Activated effector memory CD4-positive, alpha-beta T cell treated with anti-CD3 and anti-CD28 coated beads, Interleukin-2, amount 50 U/mL, for 16 hours (primary cell): ENCODE results near the gene GNRH2.
"Not testable (repeated sequence)": the region's sequence is repeated elsewhere in the genome, so short reads cannot be mapped to it uniquely, and the experiment has no call there.

Experiments
- DNase-seq: peaks from one replicate; pipeline ENCODE4 v3.0.0-alpha.2; 2020

Gene GNRH2, protein sequence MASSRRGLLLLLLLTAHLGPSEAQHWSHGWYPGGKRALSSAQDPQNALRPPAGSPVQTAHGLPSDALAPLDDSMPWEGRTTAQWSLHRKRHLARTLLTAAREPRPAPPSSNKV

DNA sequence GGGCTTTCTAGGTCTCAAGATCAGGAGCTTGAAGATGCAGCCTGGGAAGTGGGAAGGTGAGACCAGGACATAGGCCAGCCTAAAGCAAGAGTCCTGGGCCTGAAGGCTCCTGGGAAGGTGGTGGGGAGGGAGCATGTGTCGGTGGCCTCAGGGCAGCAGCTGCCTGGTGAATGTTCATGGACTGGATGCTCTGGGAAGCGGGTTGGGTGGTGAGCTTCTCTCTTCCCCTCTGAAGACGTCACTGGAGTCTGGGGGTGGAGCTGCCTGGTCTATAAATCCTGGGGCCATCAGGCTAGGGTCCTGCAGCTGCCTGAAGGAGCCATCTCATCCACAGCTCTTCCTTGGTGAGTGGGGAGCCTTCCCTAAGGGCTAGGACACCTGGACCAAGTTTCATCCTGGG lies at the start of gene GNRH2:
Gene GNRH2, plus strand, starts transcription at position 301 of the 400 bp plus-strand sequence. CDS start 793 bp downstream, outside the sequence.
- DNase-seq: no peak

DNA sequence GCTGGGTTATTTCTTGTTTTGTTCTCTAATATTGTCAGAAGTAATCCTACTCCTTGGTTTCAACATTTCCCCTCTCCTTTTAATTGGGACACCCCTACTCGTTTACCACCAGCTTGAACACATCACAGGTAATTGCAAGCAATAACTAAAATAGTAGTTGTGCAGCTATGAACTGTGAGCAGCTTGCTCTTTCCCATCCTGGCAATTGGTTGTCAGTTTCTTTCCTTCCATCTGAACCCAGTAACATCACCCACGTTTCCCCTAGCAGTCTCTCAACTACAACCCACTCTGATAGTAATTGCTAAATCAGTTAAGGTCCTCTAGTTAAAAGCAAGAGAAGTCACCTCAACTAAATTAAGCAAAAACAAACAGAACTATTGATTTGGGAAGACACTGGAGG lies 47.6 kb upstream of the GNRH2 start:
- no peak for DNase-seq

- DNase-seq: no peak
Measured at GRCh38 chr20:2998728-2999127, 44.7 kb upstream of the GNRH2 start.

GRCh38 chr20:3000852-3001523 lies 42.4 kb upstream of the GNRH2 start:
- no peak for DNase-seq

DNA sequence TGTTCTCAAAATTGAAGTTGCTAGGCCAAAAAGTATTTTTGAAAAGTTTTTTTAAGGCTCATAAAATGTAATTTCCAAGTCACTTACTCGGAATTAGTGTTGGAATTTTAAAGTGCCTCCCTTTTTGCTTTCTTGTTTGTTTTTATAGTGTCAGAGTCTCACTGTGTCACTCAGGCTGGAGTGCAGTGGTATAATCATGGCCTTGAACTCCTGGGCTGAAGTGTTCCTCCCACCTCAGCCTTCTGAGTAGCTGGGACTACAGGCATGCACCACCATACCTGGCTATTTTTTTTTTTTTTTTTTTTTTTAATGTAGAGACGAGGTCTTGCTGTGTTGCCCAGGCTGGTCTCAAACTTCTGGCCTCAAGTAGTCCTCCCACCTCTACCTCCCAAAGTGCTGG lies 40.0 kb upstream of the GNRH2 start:
- DNase-seq: no peak

DNA sequence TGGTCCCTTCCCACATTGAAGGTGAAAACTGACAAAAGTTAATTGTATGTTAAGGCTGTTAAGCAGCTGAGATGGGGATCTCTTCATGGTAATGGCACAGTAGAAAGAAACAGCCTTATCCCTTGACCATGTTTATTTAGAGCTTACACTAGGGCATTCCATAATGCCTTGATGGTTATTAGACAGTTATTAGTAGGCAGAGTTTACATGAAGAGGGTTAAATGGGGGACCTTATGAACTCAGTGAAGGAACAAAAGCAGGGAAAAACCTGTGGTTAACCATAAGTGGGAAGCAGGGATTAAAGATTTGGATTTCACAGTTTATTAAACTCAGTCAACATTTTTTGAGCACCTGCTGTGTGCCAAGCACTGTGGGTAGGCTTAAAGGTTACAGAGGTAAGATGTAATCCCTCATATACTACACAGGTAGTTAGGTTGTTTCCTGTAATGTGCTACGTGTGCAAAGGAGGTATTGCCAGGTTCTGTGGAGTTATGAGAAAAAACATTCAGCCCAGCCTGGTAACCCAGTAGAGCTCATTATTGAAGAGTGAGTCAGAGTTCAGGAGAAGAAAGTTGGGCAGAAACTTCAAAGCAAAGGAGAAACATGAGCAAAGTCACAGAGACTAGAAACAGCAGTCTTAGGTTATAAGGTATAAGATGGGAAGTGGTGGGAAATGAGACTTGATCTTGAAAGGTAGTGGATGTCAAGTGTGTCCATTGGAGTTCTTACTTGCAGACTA lies 32.3 kb upstream of the GNRH2 start:
- no peak for DNase-seq

DNA sequence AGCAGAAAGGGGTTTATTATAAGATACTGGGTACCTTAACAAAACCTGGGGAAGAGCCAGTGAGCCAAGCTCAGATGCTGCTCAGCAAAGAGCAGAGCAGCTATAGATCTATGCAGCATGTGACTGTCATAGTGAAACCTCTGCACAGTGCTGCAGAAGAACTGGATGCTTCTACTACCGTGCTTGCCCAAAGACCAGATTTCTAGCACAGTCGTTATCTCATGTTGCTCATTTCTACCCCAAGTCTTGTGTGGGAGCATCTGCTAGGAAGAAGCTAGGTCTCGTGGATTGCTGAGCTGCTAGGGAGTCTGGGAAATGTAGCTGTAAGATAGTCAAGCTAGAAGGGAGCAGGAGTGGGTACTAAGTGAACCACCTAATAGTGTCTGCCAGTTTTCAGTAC lies 31.7 kb upstream of the GNRH2 start:
- no peak for DNase-seq

DNA sequence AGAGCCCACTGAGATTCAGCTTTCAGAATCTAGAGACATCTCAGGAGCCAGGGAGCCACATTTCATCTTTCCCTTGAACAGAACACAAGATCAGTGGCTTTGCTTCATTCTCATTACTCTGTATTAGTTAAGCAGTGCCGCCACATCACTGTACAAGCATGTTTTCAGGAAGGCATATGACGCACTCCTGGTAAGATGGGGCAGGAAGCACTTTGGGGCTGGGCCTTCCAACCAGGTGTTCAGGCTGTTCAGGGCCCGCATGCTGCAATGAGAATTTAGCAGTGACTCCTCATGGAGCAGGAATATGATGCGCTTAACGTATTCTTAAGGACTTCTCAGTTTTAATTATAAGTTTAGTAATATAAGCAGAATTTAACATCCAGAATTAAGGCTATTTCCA lies 29.7 kb upstream of the GNRH2 start:
- no peak for DNase-seq

DNA sequence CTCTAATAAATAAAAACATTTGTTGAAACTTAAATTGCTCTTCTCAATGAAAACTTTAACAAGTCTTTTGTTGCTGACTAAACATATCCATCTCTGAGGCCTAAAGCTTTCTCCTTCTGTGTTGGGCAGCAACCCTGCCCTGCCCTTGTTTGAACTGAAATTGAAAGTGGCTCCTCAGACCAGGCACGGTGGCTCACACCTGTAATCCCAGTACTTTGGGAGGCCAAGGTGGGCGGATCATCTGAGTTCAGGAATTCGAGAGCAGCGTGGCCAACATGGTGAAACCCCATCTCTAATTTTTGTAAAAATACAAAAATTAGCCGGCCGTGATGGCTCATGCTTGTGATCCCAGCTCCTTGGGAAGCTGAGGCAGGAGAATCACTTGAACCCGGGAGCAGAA lies 29.2 kb upstream of the GNRH2 start:
- DNase-seq: no peak

- no peak for DNase-seq
Measured at GRCh38 chr20:3014662-3015061, 28.8 kb upstream of the GNRH2 start.

GRCh38 chr20:3015302-3015701 lies 28.1 kb upstream of the GNRH2 start:
- DNase-seq: not testable (repeated sequence)

GRCh38 chr20:3021327-3021726 lies 22.1 kb upstream of the GNRH2 start:
- no peak for DNase-seq

DNA sequence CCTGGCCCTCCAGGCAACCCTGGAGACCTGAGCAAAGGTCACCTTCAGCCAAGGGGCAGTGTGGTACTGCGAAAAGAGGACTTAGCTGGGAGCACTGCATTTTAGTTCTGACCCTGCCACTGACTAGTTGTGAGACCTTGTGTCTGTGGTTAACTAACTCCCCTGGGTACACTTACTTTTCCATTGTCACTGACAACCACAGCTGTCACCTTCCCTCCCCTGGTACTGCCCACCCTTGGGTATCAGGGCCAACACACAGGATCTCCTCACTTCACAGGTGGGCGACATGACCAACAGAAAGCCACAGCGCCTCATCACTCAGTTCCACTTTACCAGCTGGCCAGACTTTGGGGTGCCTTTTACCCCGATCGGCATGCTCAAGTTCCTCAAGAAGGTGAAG lies 21.6 kb upstream of the GNRH2 start:
- DNase-seq: no peak

- DNase-seq: not testable (repeated sequence)
Measured at GRCh38 chr20:3022559-3023490, 20.6 kb upstream of the GNRH2 start.

- DNase-seq: no peak
Measured at GRCh38 chr20:3027987-3028386, 15.4 kb upstream of the GNRH2 start.

DNA sequence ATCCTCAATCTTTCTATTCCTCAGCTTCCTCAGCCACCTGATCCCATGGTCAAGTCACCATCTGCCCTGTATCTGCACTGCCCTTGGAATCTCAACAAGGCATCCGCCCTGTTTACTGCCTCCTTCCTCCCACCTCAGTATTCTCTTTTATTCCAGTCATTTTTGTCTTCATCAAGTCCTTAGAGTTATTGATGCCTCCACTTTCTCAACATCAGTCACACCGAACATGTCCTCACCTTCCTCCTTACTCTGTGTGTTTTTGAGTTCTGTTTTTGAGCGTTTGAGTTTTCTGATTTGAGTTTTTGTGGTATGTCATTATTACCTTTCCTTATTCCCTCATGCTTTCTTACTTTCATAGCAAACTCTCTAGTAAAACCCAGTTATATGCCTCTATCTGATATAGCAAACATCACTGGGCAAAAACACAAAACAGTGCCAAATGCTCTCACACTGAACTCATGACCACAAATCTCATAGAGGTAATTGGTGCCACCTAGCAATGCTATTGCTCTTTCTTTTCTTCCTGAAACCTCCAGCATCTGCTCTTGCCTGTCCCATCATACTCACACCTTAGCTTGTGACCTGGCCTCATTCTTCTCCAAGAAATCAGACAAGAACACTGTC lies 11.8 kb upstream of the GNRH2 start:
- no peak for DNase-seq

DNA sequence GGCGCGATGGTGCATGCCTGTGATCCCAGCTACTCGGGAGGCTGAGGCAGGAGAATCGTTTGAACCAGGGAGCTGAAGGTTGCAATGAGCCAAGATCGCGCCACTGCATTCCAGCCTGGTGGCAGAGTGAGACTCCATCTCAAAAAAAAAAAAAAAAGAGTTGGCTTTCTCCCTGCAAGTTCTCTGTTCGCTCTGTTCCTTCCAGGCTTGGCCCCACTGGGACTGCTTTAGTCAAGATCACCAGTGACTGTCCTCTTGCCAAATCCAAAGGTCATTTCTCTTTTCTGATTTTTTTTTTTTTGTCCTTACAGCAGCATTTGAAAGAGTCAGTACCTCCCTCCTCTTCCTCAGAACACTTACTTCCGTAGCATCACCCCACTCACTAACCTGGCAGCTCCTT lies 10.8 kb upstream of the GNRH2 start:
- DNase-seq: no peak

GRCh38 chr20:3037654-3038053 lies 5.8 kb upstream of the GNRH2 start:
- DNase-seq: no peak

- DNase-seq: no peak
Measured at GRCh38 chr20:3038454-3038853, 5.0 kb upstream of the GNRH2 start.

GRCh38 chr20:3039426-3039825 lies 4.0 kb upstream of the GNRH2 start:
- DNase-seq: no peak

DNA sequence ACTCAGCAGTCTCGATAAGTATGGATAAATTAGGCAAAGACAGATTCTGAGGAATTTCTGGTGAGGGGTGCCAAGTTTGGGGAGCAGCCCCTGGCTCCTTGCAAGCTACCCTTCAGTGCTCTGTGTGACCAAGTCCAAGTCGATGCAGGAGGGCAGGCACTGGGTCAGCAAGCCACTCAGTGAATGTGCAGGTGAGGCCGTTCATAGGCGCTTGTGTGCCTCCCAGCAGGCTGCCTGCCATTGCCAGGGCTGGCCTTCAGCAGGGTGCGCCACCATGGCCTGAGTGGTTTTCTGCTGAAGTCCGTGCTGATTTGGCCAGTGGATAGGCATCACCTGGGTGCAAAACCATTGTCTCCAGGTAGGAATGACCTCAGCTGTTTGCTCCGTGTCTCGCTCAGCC lies 3.3 kb upstream of the GNRH2 start:
- DNase-seq: no peak

DNA sequence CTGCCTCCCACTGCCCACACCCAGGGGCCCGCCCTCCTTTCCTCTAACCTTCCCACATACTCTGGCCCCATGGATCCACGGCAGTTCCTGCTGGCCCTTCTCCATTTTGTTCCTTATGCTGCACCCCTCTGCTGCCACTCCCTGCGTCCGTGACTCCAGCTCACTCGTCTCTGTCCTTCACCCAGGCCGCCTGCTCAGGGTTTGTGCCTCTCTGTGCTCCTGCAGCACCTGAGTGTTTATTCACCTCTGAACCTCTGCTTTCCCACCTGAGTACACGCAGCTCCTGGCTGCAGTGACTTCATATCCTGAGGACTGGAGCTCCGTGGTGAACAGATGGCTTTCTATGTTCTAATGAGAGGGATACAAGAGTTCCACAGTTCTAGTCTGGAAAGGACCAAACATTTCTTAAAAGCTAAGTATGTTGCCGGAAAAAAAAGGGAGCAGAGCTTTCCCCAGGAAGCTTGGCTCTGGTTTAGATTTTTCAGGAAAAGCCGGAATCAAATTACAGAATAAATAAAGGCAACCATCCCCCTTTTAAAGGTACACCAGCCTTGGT lies 1.5 kb upstream of the GNRH2 start:
- no peak for DNase-seq

DNA sequence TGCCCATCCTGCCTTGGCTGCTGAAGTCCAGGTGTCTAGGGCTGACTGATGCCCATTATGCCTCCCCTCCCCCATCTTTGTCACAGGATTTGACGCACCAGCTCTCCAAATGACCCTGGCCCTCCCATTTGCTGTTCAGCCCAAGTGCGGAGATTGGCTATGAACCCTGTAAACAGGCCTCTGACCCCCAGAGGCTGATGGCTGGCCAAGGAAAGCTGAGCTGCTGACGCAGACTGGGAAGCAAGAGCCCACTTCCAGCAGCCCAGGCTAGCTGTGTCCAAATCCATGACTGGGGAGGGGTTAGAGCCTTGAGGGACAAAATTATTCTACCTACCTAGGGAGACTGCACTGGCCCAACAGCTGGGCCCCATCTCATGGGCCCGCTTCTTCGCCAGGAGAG lies 797 bp upstream of the GNRH2 start:
- no peak for DNase-seq
